ENCODE results near the gene VGF.
"Not testable (repeated sequence)": the region's sequence is repeated elsewhere in the genome, so short reads cannot be mapped to it uniquely, and the experiment has no call there.

- not testable (repeated sequence) for TF ChIP-seq CTCF, POLR2A (IDR thresholded peaks at IDR 0.05)
Observed at GRCh38 chr7:101132626-101133600, 32.5 kb downstream of the VGF start.
